ENCODE measurements around the gene ERLIN1.

DNA sequence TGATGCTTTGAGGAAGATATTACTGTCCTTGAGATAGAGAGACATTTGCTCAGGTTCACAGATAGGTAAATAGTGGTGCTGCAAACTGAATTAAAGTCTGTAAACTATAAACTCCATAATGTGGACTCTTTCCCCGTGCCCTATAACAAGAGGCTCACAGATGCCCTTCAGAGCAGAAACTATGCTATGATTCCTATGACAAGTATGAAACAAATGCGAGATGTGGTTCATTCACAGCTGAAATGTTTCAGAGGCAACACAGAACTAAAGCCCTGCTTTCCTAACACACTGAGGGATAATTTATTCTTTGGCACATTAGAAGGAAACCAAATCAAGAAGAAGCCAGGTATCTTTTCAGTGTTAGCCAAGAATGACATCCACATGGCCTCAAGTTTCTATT lies 30.2 kb upstream of the ERLIN1 start:
- TF ChIP-seq EZH2phosphoT487 (IDR thresholded peaks at IDR 0.05; ENCODE audit: insufficient read depth, low read depth): no peak
- no peak for TF ChIP-seq EZH2 (IDR thresholded peaks at IDR 0.05; ENCODE audit: insufficient read depth, poor library complexity, severe bottlenecking)
